Caco-2 (cell line): ENCODE data around the gene RTF2. TPM values are rescaled to one million over a fixed set of nuclear protein-coding genes. Genes with fewer than 3 reads are reported as not detected.

Experiments
- BruUV-seq: library from RNA; stranded (reverse); fragments of 400-500 nt; replicated peaks from 2 replicates; lab custom pipeline; 2021; lab: Mats Ljungman, UMichigan
- CTCF ChIA-PET: fragments of 300-600 bp; sonication (Branson Sonifier 250); formaldehyde crosslinking; loops from one replicate; lab custom pipeline; 2022; ENCODE audit warnings: antibody characterized with exemption; lab: Charles Lee
- POLR2A ChIA-PET: fragments of 300-600 bp; sonication (Branson Sonifier 250); formaldehyde crosslinking; loops from one replicate; lab custom pipeline; 2022; ENCODE audit warnings: antibody characterized with exemption; lab: Charles Lee
- DNase-seq, 2 experiments: peaks; one replicate each; pipeline versions ENCODE4 v3.0.0 to v3.0.0-alpha.2; 2020 to 2022
- H3K27me3 ChIP-seq: replicated peaks from 2 replicates; pipeline ENCODE4 v1.6.0; 2011; ENCODE audit warnings: low read length; ENCODE audit not compliant: control insufficient read depth, insufficient read depth
- H3K36me3 ChIP-seq: 2 replicates; pipeline ENCODE4 v1.5.1; 2011; ENCODE audit warnings: low read length; ENCODE audit not compliant: control insufficient read depth, insufficient read depth
- H3K4me1 ChIP-seq: fragments of 250-450 bp; sonication (Bioruptor Pico); 2 replicates; pipeline ENCODE4 v1.5.1; 2020; ENCODE audit warnings: mild to moderate bottlenecking
- H3K4me3 ChIP-seq: 2 replicates; pipeline ENCODE4 v1.5.1; 2011; ENCODE audit warnings: low read depth, mild to moderate bottlenecking, control low read depth, low read length
- H3K9me3 ChIP-seq: fragments of 250-450 bp; sonication (Bioruptor Pico); 2 replicates; pipeline ENCODE4 v1.5.1; 2020; ENCODE audit warnings: mild to moderate bottlenecking, moderate library complexity
- H3K27ac Mint-ChIP-seq: one replicate; pipeline ENCODE4 v1.8.0; 2022; ENCODE audit warnings: mixed read lengths; ENCODE audit not compliant: unreplicated experiment
- H3K27me3 Mint-ChIP-seq: one replicate; pipeline ENCODE4 v1.8.0; 2022; ENCODE audit warnings: mixed read lengths; ENCODE audit not compliant: insufficient read depth, unreplicated experiment
- H3K36me3 Mint-ChIP-seq: one replicate; pipeline ENCODE4 v1.8.0; 2022; ENCODE audit warnings: mild to moderate bottlenecking, mixed read lengths; ENCODE audit not compliant: insufficient read depth, unreplicated experiment
- H3K4me1 Mint-ChIP-seq: one replicate; pipeline ENCODE4 v1.8.0; 2022; ENCODE audit warnings: low read depth, mixed read lengths; ENCODE audit not compliant: unreplicated experiment
- H3K4me3 Mint-ChIP-seq: one replicate; pipeline ENCODE4 v1.8.0; 2022; ENCODE audit warnings: mild to moderate bottlenecking, moderate library complexity, mixed read lengths; ENCODE audit not compliant: unreplicated experiment
- H3K9me3 Mint-ChIP-seq: one replicate; pipeline ENCODE4 v1.8.0; 2022; ENCODE audit warnings: mixed read lengths; ENCODE audit not compliant: unreplicated experiment
- intact Hi-C: fragments of 100-400 bp; cut with micrococcal nuclease; formaldehyde crosslinking; loops from one replicate; pipeline ENCODE4 v1.10.0; 2022; ENCODE audit not compliant: unreplicated experiment
- total RNA-seq: library from RNA; stranded (reverse); gene quantifications from 2 replicates; pipeline ENCODE4 v1.2.3, GENCODE V29; 2022
- TF ChIP-seq, protein P1 (sequence below), 2 experiments: fragments of 200-600 bp in 1 of 2; IDR thresholded peaks; 1 replicate in 1 of 2; 2 replicates in 1 of 2; pipeline versions ENCODE4 v1.5.1 to v1.8.0; 2011 to 2022; ENCODE audit warnings: antibody characterized with exemption in 1 of 2, control low read depth in 1 of 2, inconsistent platforms in 1 of 2, low read depth in 1 of 2, low read length in 1 of 2, mild to moderate bottlenecking in 1 of 2, moderate library complexity in 1 of 2; ENCODE audit not compliant: insufficient read depth in 1 of 2, severe bottlenecking in 1 of 2, unreplicated experiment in 1 of 2

RTF2 gene
- total RNA-seq, 1 experiment from 2014 or later: 157 TPM

GRCh38 chr20:56460459-56460858, 8.0 kb upstream of the RTF2 start:
- no TSS peak for BruUV-seq
- Histone ChIP-seq H3K9me3 (no peaks in the 10 kb centered on the region), H3K4me1 (no peaks in the 10 kb centered on the region), H3K4me3 (no peak overlapping the region), H3K36me3 (no peaks in the 10 kb centered on the region), H3K27me3 (no peaks in the 10 kb centered on the region)
- no peaks in the 10 kb centered on the region for H3K9me3 Mint-ChIP-seq
- intact Hi-C loops: no loop called here
- H3K36me3 Mint-ChIP-seq: no peaks in the 10 kb centered on the region
- no peak overlapping the region for H3K4me3 Mint-ChIP-seq
- no peak for DNase-seq
- POLR2A ChIA-PET: interaction anchor here (1.0 kb wide), 1 partner anchor 68 kb away, joined by 3 read pairs; the partner anchor contains the start of genes AURKA and CSTF1
- TF ChIP-seq, protein P1, sequence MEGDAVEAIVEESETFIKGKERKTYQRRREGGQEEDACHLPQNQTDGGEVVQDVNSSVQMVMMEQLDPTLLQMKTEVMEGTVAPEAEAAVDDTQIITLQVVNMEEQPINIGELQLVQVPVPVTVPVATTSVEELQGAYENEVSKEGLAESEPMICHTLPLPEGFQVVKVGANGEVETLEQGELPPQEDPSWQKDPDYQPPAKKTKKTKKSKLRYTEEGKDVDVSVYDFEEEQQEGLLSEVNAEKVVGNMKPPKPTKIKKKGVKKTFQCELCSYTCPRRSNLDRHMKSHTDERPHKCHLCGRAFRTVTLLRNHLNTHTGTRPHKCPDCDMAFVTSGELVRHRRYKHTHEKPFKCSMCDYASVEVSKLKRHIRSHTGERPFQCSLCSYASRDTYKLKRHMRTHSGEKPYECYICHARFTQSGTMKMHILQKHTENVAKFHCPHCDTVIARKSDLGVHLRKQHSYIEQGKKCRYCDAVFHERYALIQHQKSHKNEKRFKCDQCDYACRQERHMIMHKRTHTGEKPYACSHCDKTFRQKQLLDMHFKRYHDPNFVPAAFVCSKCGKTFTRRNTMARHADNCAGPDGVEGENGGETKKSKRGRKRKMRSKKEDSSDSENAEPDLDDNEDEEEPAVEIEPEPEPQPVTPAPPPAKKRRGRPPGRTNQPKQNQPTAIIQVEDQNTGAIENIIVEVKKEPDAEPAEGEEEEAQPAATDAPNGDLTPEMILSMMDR (IDR thresholded peaks at IDR 0.05; ENCODE audit: insufficient read depth in 1 of 2, low read depth in 1 of 2, low read length in 1 of 2, severe bottlenecking in 1 of 2, unreplicated experiment in 1 of 2): no peak
- H3K4me1 Mint-ChIP-seq: no peaks in the 10 kb centered on the region
- H3K27me3 Mint-ChIP-seq: peaks cover 17% of the 10 kb centered on the region
- no peak overlapping the region for H3K27ac Mint-ChIP-seq
- CTCF ChIA-PET: no interaction called here

DNA sequence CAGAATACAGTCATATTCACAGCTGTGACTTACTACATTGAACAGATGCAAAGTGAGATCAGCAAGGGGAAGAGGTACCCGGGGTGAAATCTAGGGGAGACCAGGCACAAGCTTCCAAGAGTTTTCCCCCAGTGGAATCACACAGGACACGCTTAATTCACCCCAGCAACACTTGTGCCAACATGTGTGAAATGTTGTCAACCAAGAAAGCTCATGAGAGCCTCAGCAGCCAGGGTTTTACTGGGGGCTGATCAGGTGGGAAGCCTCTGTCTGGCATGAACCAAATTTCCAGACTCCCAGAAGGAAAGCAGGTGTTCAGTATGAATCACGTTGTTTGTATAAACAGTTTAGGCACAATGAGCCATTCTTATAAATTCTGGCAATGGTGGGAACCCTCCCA, 6.9 kb upstream of the RTF2 start:
- no peak overlapping the region for H3K4me3 Mint-ChIP-seq

GRCh38 chr20:56463428-56463827, 5.0 kb upstream of the RTF2 start:
- no peaks in the 10 kb centered on the region for H3K9me3 ChIP-seq
- ChIA-PET CTCF (no interaction called here), POLR2A (no interaction called here)
- Mint-ChIP-seq H3K27ac (no peak overlapping the region), H3K4me3 (no peak overlapping the region), H3K4me1 (no peaks in the 10 kb centered on the region), H3K36me3 (peaks cover 5% of the 10 kb centered on the region), H3K27me3 (peaks cover 13% of the 10 kb centered on the region), H3K9me3 (no peaks in the 10 kb centered on the region)
- H3K27me3 ChIP-seq: no peaks in the 10 kb centered on the region
- DNase-seq: no peak
- intact Hi-C loops: no loop called here
- no peaks in the 10 kb centered on the region for H3K4me1 ChIP-seq
- TF ChIP-seq, protein P1 (IDR thresholded peaks at IDR 0.05; ENCODE audit: insufficient read depth in 1 of 2, low read depth in 1 of 2, low read length in 1 of 2, severe bottlenecking in 1 of 2, unreplicated experiment in 1 of 2): no peak
- no TSS peak for BruUV-seq
- no peak overlapping the region for H3K4me3 ChIP-seq
- H3K36me3 ChIP-seq: no peaks in the 10 kb centered on the region

More for the DNA sequence above, 6.9 kb upstream of the RTF2 start:
- no peak for DNase-seq
- Histone ChIP-seq H3K27me3 (no peaks in the 10 kb centered on the region), H3K36me3 (no peaks in the 10 kb centered on the region), H3K4me3 (no peak overlapping the region), H3K4me1 (no peaks in the 10 kb centered on the region), H3K9me3 (no peaks in the 10 kb centered on the region)
- ChIA-PET CTCF (no interaction called here), POLR2A (no interaction called here)
- intact Hi-C loops: no loop called here
- TF ChIP-seq, protein P1 (IDR thresholded peaks at IDR 0.05; ENCODE audit: insufficient read depth in 1 of 2, low read depth in 1 of 2, low read length in 1 of 2, severe bottlenecking in 1 of 2, unreplicated experiment in 1 of 2): no peak
- Mint-ChIP-seq H3K36me3 (no peaks in the 10 kb centered on the region), H3K27me3 (peaks cover 17% of the 10 kb centered on the region), H3K9me3 (no peaks in the 10 kb centered on the region), H3K27ac (no peak overlapping the region), H3K4me1 (no peaks in the 10 kb centered on the region)
- no TSS peak for BruUV-seq
